OCI-LY3 (cell line): ENCODE results near the gene PLPP3.

Experiments used
- CTCF ChIP-seq: fragments of 200-600, 300-600 bp; sonication (generic); IDR thresholded peaks from 2 replicates; pipeline ENCODE4 v1.5.1; 2014; ENCODE audit warnings: antibody characterized with exemption, low read length, low read depth
- EZH2phosphoT487 ChIP-seq: fragments of 200-600 bp; shearing (Covaris generic); IDR thresholded peaks from 2 replicates; pipeline ENCODE4 v1.6.1; 2018; ENCODE audit warnings: antibody characterized with exemption, mixed run types, low read depth

DNA sequence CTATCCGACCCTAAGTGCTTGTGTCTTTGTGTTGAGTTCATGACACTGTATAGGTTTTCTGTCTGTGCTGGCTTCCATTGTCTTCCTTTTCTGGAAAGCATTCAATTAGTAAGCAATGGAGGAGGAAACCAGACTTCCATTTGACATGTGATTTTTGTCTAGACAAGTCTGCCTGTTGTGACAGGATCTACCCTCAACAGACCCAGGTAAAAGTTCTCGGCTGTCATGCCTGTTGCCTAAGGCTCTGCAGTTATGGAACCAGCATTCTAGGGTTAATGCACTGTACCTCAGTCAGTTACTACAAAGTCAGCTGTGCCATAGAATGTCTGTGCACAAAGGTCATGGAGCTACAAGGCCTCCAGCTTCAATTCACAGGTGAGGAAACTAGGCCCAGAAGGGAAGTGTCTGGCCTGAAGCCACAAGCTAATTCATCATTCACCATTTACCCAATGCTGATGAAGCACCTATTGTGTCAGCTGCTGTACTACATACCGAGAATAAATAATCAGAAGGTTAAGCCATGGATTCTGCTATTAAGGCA, 72.3 kb downstream of the PLPP3 start:
- no peak for TF ChIP-seq CTCF
- TF ChIP-seq EZH2phosphoT487, result no peak
